H1 (cell line): Measurements from ENCODE around the gene SPAG17. TPM values are rescaled to one million over a fixed set of nuclear protein-coding genes. Genes with fewer than 3 reads are reported as not detected.
A peak's percentile ranks its signal among the peaks of the same experiment; 100 is the strongest.

Experiments
- CTCF ChIA-PET: fragments of 300-600 bp; sonication (Branson Sonifier 250); formaldehyde crosslinking; loops from one replicate; lab custom pipeline; 2021; ENCODE audit not compliant: partially characterized antibody; lab: Charles Lee
- POLR2A ChIA-PET: fragments of 300-600 bp; sonication (Branson Sonifier 250); formaldehyde crosslinking; loops from one replicate; lab custom pipeline; 2021; ENCODE audit warnings: inconsistent platforms; ENCODE audit not compliant: partially characterized antibody; lab: Charles Lee
- DNase-seq, 2 experiments: peaks; one replicate each; pipeline versions ENCODE4 v3.0.0 to v3.0.0-alpha.2; 2010 to 2022; ENCODE audit warnings: low spot score in 2 of 2, low read depth in 1 of 2, mixed read lengths in 1 of 2
- FAIRE-seq: peaks from 2 replicates; lab custom pipeline; 2011; peaks lifted over from hg19 to GRCh38; lab: Jason Lieb, UNC
- H2AFZ ChIP-seq: 2 replicates; pipeline ENCODE4 v1.8.1; 2012; ENCODE audit warnings: low read length, inconsistent platforms
- H2AK5ac ChIP-seq: 2 replicates; pipeline ENCODE4 v1.6.1; 2013; ENCODE audit warnings: low read depth, low read length
- H2BK120ac ChIP-seq: replicated peaks from 2 replicates; pipeline ENCODE3; 2013; ENCODE audit warnings: low read depth, low read length, inconsistent platforms
- H2BK12ac ChIP-seq: 2 replicates; pipeline ENCODE4 v1.6.1; 2013; ENCODE audit warnings: low read depth, low read length
- H2BK15ac ChIP-seq: 2 replicates; pipeline ENCODE4 v1.6.1; 2013; ENCODE audit warnings: low read length
- H2BK20ac ChIP-seq: 2 replicates; pipeline ENCODE4 v1.6.1; 2013; ENCODE audit warnings: low read length
- H2BK5ac ChIP-seq: 2 replicates; pipeline ENCODE4 v1.6.1; 2013; ENCODE audit warnings: low read depth, low read length
- H3K14ac ChIP-seq: 2 replicates; pipeline ENCODE4 v1.6.1; 2013; ENCODE audit warnings: inconsistent platforms; ENCODE audit not compliant: insufficient read length
- H3K18ac ChIP-seq: 2 replicates; pipeline ENCODE4 v1.6.1; 2013; ENCODE audit warnings: low read length; ENCODE audit errors: extremely low read depth
- H3K23ac ChIP-seq: 2 replicates; pipeline ENCODE4 v1.6.1; 2013; ENCODE audit warnings: inconsistent platforms; ENCODE audit not compliant: insufficient read length
- H3K23me2 ChIP-seq: 2 replicates; pipeline ENCODE4 v1.6.1; 2013; ENCODE audit warnings: low read depth, low read length
- H3K27ac ChIP-seq: 2 replicates; pipeline ENCODE4 v1.6.1; 2011; ENCODE audit warnings: low read depth, low read length, inconsistent platforms
- H3K27me3 ChIP-seq, 4 experiments: replicated peaks in 1 of 4; 1 replicate in 1 of 4; 2 replicates in 3 of 4; pipeline versions ENCODE4 v1.6.1 to v1.8.1; 2011 to 2013; ENCODE audit warnings: low read length in 3 of 4, mild to moderate bottlenecking in 3 of 4, inconsistent platforms in 2 of 4, mixed read lengths in 2 of 4, moderate library complexity in 1 of 4; ENCODE audit not compliant: control insufficient read depth in 3 of 4, insufficient read depth in 3 of 4; ENCODE audit errors: extremely low read depth in 1 of 4
- H3K36me3 ChIP-seq, 4 experiments: 2 replicates each; pipeline versions ENCODE4 v1.6.1 to v1.8.1; 2011 to 2013; ENCODE audit warnings: mild to moderate bottlenecking in 4 of 4, low read length in 3 of 4, moderate library complexity in 2 of 4, control low read depth in 1 of 4, inconsistent platforms in 1 of 4; ENCODE audit not compliant: insufficient read depth in 4 of 4, control insufficient read depth in 2 of 4
- H3K4ac ChIP-seq: replicated peaks from 2 replicates; pipeline ENCODE3; 2013; ENCODE audit warnings: low read length, low read depth, mixed read lengths, inconsistent platforms; ENCODE audit not compliant: insufficient read length
- H3K4me1 ChIP-seq, 4 experiments: replicated peaks in 1 of 4; 1 replicate in 1 of 4; 2 replicates in 3 of 4; pipeline versions ENCODE4 v1.6.1 to v1.8.1; 2011 to 2013; ENCODE audit warnings: low read length in 3 of 4, inconsistent platforms in 2 of 4, mixed read lengths in 1 of 4; ENCODE audit not compliant: insufficient read depth in 4 of 4, control insufficient read depth in 3 of 4
- H3K4me2 ChIP-seq, 2 experiments: 2 replicates each; pipeline versions ENCODE4 v1.6.1 to v1.8.1; 2011 to 2013; ENCODE audit warnings: low read depth in 2 of 2, low read length in 2 of 2, control low read depth in 1 of 2, inconsistent platforms in 1 of 2, mild to moderate bottlenecking in 1 of 2; ENCODE audit not compliant: insufficient read depth in 1 of 2
- H3K4me3 ChIP-seq, 4 experiments: fragments of 200-600, 300-600 bp in 1 of 4; sonication (generic), shearing (Covaris generic), sonication (Bioruptor Twin) in 1 of 4; 2 replicates each; pipeline versions ENCODE4 v1.5.1 to v1.8.1; 2011 to 2016; ENCODE audit warnings: low read length in 4 of 4, low read depth in 3 of 4, control low read depth in 2 of 4, inconsistent platforms in 2 of 4, mild to moderate bottlenecking in 2 of 4, mixed read lengths in 1 of 4, moderate library complexity in 1 of 4; ENCODE audit not compliant: insufficient read depth in 2 of 4; ENCODE audit errors: extremely low read depth in 1 of 4
- H3K56ac ChIP-seq: replicated peaks from 2 replicates; pipeline ENCODE3; 2013; ENCODE audit warnings: low read depth, mild to moderate bottlenecking, mixed read lengths, low read length, inconsistent platforms; ENCODE audit not compliant: insufficient read length
- H3K79me1 ChIP-seq: 2 replicates; pipeline ENCODE4 v1.6.1; 2013; ENCODE audit warnings: low read depth, low read length, control low read depth
- H3K79me2 ChIP-seq, 2 experiments: 2 replicates each; pipeline versions ENCODE4 v1.6.1 to v1.8.1; 2012 to 2013; ENCODE audit warnings: low read length in 2 of 2, mild to moderate bottlenecking in 2 of 2, inconsistent platforms in 1 of 2; ENCODE audit not compliant: insufficient read depth in 2 of 2, control insufficient read depth in 1 of 2
- H3K9ac ChIP-seq, 4 experiments: replicated peaks in 1 of 4; 1 replicate in 1 of 4; 2 replicates in 3 of 4; pipeline versions ENCODE4 v1.6.1 to v1.8.1; 2011 to 2013; ENCODE audit warnings: low read depth in 3 of 4, low read length in 3 of 4, control low read depth in 2 of 4, mild to moderate bottlenecking in 2 of 4, moderate library complexity in 2 of 4, inconsistent platforms in 1 of 4; ENCODE audit errors: extremely low read depth in 1 of 4
- H3K9me3 ChIP-seq, 2 experiments: 2 replicates each; pipeline versions ENCODE4 v1.6.1 to v1.8.1; 2012 to 2013; ENCODE audit warnings: mild to moderate bottlenecking in 2 of 2, moderate library complexity in 2 of 2, control low read depth in 1 of 2, inconsistent platforms in 1 of 2, low read depth in 1 of 2, low read length in 1 of 2, mixed read lengths in 1 of 2; ENCODE audit not compliant: insufficient read depth in 2 of 2
- H4K20me1 ChIP-seq, 2 experiments: replicated peaks in 1 of 2; 2 replicates each; pipeline versions ENCODE3 to v1.8.1; 2011 to 2013; ENCODE audit warnings: inconsistent platforms in 2 of 2, low read length in 2 of 2, mild to moderate bottlenecking in 1 of 2; ENCODE audit not compliant: insufficient read depth in 2 of 2, control insufficient read depth in 1 of 2
- H4K5ac ChIP-seq: 2 replicates; pipeline ENCODE4 v1.6.1; 2013; ENCODE audit warnings: low read length, low read depth, mixed read lengths, inconsistent platforms; ENCODE audit not compliant: insufficient read length
- H4K8ac ChIP-seq: 2 replicates; pipeline ENCODE4 v1.8.0; 2013; ENCODE audit warnings: mild to moderate bottlenecking, moderate library complexity, low read length, inconsistent platforms; ENCODE audit not compliant: insufficient read depth; ENCODE audit errors: extremely low read depth
- H4K91ac ChIP-seq: replicated peaks from 2 replicates; pipeline ENCODE3; 2013; ENCODE audit warnings: low read length, mixed read lengths, inconsistent platforms; ENCODE audit not compliant: insufficient read length
- BCL11A ChIP-seq, 2 experiments: IDR thresholded peaks; one replicate each; pipeline ENCODE4 v1.6.1; 2011; ENCODE audit warnings: low read depth in 2 of 2, low read length in 2 of 2, mild to moderate bottlenecking in 2 of 2
- CBX5 ChIP-seq: fragments of 300-800, 300-1000 bp; sonication (generic); IDR thresholded peaks from 2 replicates; pipeline ENCODE4 v1.7.1; 2016; ENCODE audit warnings: antibody characterized with exemption, low read length, low read depth
- CBX8 ChIP-seq: fragments of 300-800, 300-1000 bp; sonication (generic); IDR thresholded peaks from 2 replicates; pipeline ENCODE4 v1.7.1; 2016; ENCODE audit warnings: low read depth, low read length, borderline replicate concordance
- CEBPB ChIP-seq: IDR thresholded peaks from 2 replicates; pipeline ENCODE4 v1.6.1; 2012; ENCODE audit warnings: low read depth, low read length
- CTCF ChIP-seq, 3 experiments: IDR thresholded peaks; 1 replicate in 2 of 3; 2 replicates in 1 of 3; pipeline versions ENCODE4 v1.5.1 to v1.6.1; 2011; ENCODE audit warnings: low read length in 3 of 3, mild to moderate bottlenecking in 3 of 3, inconsistent platforms in 2 of 3, low read depth in 1 of 3, moderate library complexity in 1 of 3; ENCODE audit not compliant: insufficient read depth in 1 of 3; ENCODE audit errors: control extremely low read depth in 1 of 3
- E2F6 ChIP-seq: IDR thresholded peaks from 2 replicates; pipeline ENCODE4 v1.6.1; 2012; ENCODE audit warnings: inconsistent platforms
- MAFK ChIP-seq: IDR thresholded peaks from 2 replicates; pipeline ENCODE4 v1.6.1; 2012; ENCODE audit warnings: low read depth, mild to moderate bottlenecking, improper control_type of control experiment, low read length
- RBBP5 ChIP-seq: IDR thresholded peaks from 2 replicates; pipeline ENCODE4 v1.7.1; 2012; ENCODE audit warnings: low read depth, mild to moderate bottlenecking, inconsistent platforms, low read length, moderate library complexity, borderline replicate concordance
- SP4 ChIP-seq: IDR thresholded peaks from 2 replicates; pipeline ENCODE4 v1.6.1; 2012; ENCODE audit warnings: low read length, inconsistent platforms
- TAF1 ChIP-seq: IDR thresholded peaks from 2 replicates; pipeline ENCODE4 v1.6.1; 2011; ENCODE audit warnings: mild to moderate bottlenecking, low read depth, low read length
- TEAD4 ChIP-seq: IDR thresholded peaks from 2 replicates; pipeline ENCODE4 v1.6.1; 2012; ENCODE audit warnings: low read depth, low read length, inconsistent platforms, mixed read lengths
- WGBS, 2 experiments: shearing (Covaris generic) in 1 of 2; methylation state at CpG; one replicate each; pipeline versions ENCODE4 v1.1.6 to v1.1.7; 2013 to 2015; ENCODE audit warnings: low lambda C conversion rate in 2 of 2, mixed read lengths in 2 of 2, inconsistent platforms in 1 of 2, low coverage in 1 of 2, missing lambda C conversion rate in 1 of 2; ENCODE audit not compliant: insufficient replicate concordance in 2 of 2, insufficient coverage in 1 of 2, insufficient read length in 1 of 2; ENCODE audit errors: extremely low coverage in 1 of 2, missing lambda C conversion rate in 1 of 2; 5-methylcytosine and 5-hydroxymethylcytosine counted together
- polyA plus RNA-seq, 7 experiments: library from polyadenylated mRNA; depleted of rRNA in 3 of 7; stranded (reverse) in 5 of 7; unstranded in 2 of 7; fragments of >200 nt in 5 of 7; fragments of 200-250 nt in 2 of 7; gene quantifications; 1 replicate in 5 of 7; 2 replicates in 1 of 7; 4 replicates in 1 of 7; pipeline versions ENCODE4 v1.2.1 to v1.2.3, GENCODE V29; 2011 to 2013; ENCODE audit warnings: missing spikeins in 2 of 7, mixed read lengths in 2 of 7
- total RNA-seq: library from RNA; stranded (reverse); fragmentation: NEBNext Ultra II Directional; extraction: Animal tissue kit (Norgen Biotek cat#: 25700); gene quantifications from 2 replicates; pipeline ENCODE4 v1.2.1, GENCODE V29; 2021

The SPAG17 gene
- total and polyA plus RNA-seq, 2 of the 8 experiments (the other 6 are each of a cell fraction or from before 2014, with no cell fraction given), result 0.56 to 0.62 TPM

- Histone ChIP-seq H3K79me1 (no peaks in the 10 kb centered on the region), H3K23me2 (no peaks in the 10 kb centered on the region), H4K5ac (no peak overlapping the region), H2BK15ac (no peak overlapping the region), H3K9me3 (no peaks in the 10 kb centered on the region), H4K20me1 (no peaks in the 10 kb centered on the region), H3K23ac (no peak overlapping the region), H3K27ac (no peak overlapping the region), H4K91ac (no peak overlapping the region), H3K4ac (no peak overlapping the region), H2AFZ (no peak overlapping the region), H2BK5ac (no peak overlapping the region), H2AK5ac (no peak overlapping the region), H3K56ac (no peak overlapping the region), H3K36me3 (no peaks in the 10 kb centered on the region), H3K4me1 (no peaks in the 10 kb centered on the region), H4K8ac (peak overlapping the region; percentile 51; the same call in 1 of the 2 replicates), H3K4me2 (no peak overlapping the region), H2BK120ac (no peak overlapping the region), H3K18ac (no peak overlapping the region), H3K9ac (no peak overlapping the region), H3K14ac (no peak overlapping the region), H2BK12ac (no peak overlapping the region), H3K79me2 (no peaks in the 10 kb centered on the region), H3K27me3 (no peaks in the 10 kb centered on the region), H2BK20ac (no peak overlapping the region), H3K4me3 (no peak overlapping the region)
- CTCF ChIA-PET, result no interaction called here
- FAIRE-seq, result no peak
- POLR2A ChIA-PET, result no interaction called here
- no peak for DNase-seq
- 97% methylated on average over 3 of the region's 3 CpGs; no CpG with 5 or more reads in 1 of the 2 experiments for WGBS, 2 experiments
- TF ChIP-seq CBX8 (no peak), MAFK (no peak), CEBPB (no peak), BCL11A (IDR thresholded peaks at IDR 0.05; ENCODE audit: low read depth in 2 of 2, low read length in 2 of 2) (no peak), SP4 (no peak), TEAD4 (no peak), CTCF (IDR thresholded peaks at IDR 0.05; ENCODE audit: control extremely low read depth in 1 of 3, insufficient read depth in 1 of 3, low read depth in 1 of 3, low read length in 3 of 3) (no peak), TAF1 (no peak), RBBP5 (no peak), CBX5 (no peak), E2F6 (no peak)
Observed at GRCh38 chr1:118047006-118047649, 137.9 kb downstream of the SPAG17 start.
